ENCODE measurements around the gene SLC26A11.
"Not testable (repeated sequence)": the region's sequence is repeated elsewhere in the genome, so short reads cannot be mapped to it uniquely, and the experiment has no call there.

The SLC26A11 gene

DNA sequence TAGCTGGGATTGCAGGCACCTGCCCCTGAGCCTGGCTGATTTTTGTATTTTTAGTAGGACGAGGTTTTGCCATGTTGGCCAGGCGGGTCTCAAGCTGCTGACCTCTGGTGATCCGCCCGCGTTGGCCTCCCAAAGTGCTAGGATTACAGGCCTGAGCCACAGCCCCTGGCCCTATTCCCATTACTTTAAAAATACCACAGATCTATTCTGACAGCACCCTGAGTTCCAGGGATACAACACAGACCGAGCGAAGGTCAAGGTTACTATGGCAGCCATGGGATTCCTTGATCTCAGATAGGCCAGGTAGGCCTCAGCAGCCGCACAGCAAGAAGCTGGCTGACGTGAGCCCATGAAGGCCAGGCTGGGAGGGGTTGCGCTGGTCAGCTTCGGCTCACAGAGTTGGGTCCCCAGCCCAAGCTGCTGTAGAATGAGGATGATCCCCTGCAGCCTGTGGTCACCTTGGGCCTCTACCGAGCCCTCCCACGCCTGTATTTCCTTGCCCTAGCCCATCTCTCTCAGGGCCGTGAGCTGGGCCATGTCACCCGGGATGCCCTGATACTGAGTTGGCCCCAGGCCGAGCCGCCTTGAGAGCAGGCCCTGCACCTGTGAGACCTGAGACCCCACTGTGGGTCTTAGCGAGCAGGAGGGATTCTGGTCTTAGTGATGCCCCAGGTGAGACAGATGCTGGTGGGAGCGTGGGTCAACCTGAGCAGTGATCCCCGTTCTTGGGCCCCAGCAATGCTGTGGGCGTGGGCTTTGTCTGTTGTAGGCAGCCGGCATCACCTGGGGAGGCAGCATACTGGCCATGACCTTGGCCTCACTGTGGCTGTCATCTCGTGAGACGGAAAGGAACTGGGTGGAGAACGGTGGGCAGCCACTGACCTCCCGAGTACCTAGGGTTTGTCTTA, 23.6 kb downstream of the SLC26A11 start:
- no peak for DNase-seq (ENCODE audit: low spot score)

DNA sequence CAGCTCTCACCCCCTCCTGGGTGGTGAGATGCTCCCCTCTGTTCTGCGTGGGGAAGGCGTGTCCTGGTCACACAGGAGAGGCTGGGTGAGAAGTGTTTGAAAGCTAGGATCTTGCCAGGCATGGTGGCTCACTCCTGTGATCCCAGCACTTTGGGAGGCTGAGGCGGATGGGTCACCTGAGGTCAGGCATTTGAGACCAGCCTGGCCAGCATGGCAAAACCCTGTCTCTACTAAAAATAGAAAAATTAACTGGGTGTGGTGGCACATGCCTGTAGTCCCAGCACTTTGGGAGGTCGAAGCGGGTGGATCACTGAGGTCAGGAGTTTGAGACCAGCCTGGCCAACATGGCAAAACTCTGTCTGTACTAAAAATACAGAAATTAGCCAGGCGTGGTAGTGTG, 24.2 kb downstream of the SLC26A11 start:
- DNase-seq (ENCODE audit: low spot score): not testable (repeated sequence)

DNA sequence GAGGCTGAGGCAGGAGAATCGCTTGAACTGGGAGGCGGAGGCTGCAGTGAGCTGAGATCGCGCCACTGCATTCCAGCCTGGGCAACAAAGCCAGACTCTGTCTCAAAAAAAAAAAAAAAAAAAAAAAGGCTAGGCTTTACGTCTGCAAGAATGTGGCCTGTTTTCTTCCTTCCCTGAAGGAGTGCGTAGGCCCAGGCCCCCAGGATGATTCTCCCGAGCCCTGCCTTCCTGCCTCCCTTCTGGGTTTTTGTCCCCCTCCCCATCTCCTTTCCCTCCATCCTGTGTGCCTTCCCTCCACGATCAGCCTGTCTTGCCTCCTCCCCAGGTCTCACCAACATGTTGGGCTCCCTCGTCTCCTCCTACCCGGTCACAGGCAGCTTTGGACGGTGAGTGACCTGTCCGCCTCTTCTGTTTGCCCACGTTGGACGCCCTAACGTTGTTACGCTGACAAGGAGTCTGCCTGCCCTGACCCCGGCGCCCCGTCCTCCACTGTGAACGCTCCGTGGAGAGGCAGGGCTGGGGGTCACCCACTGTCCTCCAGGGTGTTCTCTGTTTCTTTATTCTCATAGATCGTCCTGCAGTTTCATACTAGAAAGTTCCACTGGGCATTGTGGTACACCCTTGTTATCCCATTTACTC, 24.8 kb downstream of the SLC26A11 start:
- DNase-seq (ENCODE audit: low spot score): no peak

GRCh38 chr17:80245566-80246265, 25.5 kb downstream of the SLC26A11 start:
- no peak for DNase-seq (ENCODE audit: low spot score)

GRCh38 chr17:80246266-80246681, 26.0 kb downstream of the SLC26A11 start:
- no peak for DNase-seq (ENCODE audit: low spot score)

- no peak for DNase-seq (ENCODE audit: low spot score)
Observed at GRCh38 chr17:80246726-80247125, 26.5 kb downstream of the SLC26A11 start.

GRCh38 chr17:80247561-80247960, 27.3 kb downstream of the SLC26A11 start:
- no peak for DNase-seq (ENCODE audit: low spot score)

DNA sequence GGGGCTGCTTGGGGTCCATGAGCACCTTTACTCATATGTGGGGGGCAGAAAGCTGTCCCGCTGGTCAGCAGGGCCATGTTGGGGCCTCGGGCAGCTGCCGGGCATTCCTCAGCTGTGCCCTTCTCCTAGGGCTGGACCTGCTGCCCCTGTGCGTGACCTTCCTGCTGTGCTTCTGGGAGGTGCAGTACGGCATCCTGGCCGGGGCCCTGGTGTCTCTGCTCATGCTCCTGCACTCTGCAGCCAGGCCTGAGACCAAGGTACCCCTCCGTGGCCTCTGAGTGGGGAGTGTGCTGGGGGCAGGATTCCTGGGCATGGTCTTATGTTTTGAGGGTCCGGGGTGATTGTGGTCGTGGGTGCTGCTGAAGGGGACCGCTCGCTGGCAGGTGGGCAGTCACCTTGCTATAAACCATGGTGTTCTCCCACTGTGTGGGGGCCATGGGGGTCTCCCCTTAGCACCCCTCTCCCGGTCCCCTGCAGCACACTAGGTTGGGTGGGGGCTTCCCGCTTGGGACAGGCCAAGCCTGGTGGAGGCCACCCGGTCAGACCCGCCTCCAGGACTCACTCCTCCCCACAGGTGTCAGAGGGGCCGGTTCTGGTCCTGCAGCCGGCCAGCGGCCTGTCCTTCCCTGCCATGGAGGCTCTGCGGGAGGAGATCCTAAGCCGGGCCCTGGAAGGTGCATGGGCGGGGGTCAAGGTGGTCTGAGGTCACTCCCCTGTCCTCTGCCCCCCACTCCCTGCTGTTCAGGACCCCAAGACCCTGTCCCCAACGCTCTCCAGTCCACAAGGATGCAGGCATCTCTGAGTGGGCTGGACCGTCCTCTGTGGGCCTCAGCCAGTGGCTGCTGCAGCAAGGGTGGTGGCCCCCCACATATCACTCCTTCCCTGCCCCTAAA, 28.0 kb downstream of the SLC26A11 start:
- DNase-seq (ENCODE audit: low spot score): no peak

DNA sequence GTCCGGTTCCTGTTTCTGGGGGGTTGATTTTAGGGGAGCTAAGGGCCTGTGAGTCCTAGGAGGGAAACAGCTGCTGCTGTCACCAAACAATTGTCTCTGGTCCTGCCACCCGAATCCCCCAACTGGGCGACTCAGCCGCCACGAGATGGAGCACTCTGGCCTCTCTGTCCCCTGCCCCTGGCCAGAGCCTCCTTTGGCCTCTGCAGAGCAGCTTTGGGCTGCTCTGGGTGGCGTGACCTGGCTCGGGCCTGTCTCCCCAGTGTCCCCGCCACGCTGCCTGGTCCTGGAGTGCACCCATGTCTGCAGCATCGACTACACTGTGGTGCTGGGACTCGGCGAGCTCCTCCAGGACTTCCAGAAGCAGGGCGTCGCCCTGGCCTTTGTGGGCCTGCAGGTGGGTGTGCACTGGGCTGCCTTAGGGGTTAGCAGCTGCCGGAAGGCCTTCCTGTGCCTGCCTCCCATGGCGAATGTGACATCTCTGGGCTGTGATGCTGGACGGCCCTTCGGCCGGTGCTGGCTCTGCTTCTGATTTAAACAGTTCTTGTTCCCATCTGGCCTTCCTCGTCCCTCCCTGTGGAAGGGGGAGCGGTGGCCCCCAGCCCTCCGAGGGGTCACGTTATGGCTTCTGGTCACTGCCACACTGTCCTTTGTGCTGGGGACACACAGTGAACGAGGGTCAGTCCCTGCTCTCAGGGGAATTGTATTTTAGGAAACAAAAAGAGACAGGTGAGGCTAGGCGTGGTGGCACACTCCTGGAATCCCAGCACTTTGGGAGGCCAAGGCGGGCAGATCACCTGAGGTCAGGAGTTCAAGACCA, 28.9 kb downstream of the SLC26A11 start:
- DNase-seq (ENCODE audit: low spot score): no peak

DNA sequence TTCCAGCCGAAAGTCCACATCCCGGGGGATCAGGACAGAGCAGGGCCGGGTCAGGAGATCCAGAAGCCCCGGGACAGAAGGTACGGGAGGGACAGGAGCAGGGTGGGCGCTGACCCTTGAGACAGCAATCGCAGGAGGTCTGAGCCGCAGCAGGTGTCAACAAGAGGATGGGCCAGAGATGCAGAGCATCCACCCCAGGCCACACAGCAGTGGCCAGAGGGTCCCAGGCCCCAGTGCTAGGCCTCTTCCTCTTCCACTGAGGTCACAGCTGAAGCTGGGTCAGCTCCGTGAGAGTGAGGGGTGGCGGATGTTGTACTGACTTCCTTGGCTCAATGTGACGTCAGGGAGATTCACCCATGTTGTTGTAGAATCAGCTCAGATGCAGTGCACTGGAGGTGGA, 31.7 kb downstream of the SLC26A11 start:
- no peak for DNase-seq (ENCODE audit: low spot score)

- no peak for DNase-seq (ENCODE audit: low spot score)
Observed at GRCh38 chr17:80252871-80253270, 32.6 kb downstream of the SLC26A11 start.

- DNase-seq (ENCODE audit: low spot score): no peak
Observed at GRCh38 chr17:80253631-80254395, 33.6 kb downstream of the SLC26A11 start.

DNA sequence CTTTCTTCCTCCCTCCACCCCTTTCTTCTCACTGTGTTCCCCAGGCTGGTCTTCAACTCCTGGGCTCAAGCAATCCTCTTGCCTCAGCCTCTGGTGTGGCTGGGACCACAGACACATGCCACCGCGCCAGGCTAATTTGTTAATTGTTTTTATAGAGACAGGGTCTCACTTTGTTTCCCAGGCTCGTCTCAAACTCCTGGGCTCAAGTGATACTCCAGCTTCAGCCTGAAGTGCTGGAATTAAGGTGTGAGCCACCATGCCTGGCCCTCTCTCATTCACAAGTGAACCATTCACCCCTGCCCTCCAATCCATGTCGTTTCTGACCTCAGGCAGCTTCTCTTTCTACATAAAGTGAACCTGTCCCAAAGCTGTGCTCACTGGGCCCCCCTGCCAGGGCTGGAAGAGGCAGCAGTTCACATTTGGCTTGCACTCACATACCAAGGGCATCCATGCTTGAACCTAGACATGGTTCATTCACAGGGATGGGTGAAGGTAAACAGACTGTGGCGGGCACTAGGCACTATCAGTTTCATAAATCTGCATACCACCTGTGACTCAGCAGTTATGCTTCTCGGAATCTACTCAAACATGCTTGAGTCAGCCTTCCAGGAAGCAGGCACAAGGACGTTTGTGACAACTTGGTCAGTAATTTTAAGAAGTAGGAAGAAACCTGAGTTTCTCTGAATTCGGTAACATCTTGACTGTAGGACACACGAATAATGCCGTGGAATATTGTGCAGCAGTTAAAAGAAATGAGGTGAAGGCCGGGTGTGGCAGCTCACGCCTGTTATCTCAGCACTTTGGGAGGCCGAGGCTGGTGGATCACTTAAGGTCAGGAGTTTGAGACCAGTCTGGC, 34.4 kb downstream of the SLC26A11 start:
- DNase-seq (ENCODE audit: low spot score): no peak

DNA sequence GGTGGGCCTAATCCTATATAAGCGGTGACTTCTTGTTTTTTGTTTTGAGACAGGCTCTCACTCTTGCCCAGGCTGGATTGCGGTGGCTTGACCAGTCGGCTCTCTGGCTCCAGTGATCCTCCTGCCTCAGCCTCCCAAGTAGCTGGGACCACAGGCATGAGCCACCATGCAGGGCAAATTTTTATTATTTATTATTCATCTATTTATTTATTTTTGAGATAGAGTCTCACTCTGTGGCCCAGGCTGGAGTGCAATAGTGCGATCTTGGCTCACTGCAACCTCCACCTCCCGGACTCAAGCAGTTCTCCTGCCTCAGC, 35.8 kb downstream of the SLC26A11 start:
- DNase-seq (ENCODE audit: low spot score): no peak

DNA sequence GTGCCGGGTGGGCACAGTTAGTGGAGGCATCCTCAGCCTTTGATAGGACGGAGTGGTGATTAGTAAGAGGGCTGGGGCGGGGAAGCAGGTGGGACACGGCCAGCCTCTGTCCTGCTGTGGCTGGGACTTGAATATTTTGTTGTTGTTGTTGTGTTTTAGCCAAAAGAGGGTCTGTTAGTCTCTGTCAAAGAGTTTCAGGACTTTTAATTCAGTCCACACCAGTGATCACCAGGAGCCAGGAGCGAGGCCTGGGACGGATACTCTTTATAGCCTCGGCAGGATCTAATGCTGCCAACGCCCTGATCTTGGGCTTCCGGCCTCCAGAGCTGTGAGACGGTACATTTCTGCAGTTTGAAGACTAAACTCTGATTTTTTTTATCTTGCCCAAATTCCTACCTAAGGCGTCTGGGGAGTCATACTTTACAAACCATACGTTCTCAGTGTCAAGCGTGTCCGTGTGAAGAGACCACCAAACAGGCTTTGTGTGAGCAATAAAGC, 37.5 kb downstream of the SLC26A11 start:
- no peak for DNase-seq (ENCODE audit: low spot score)

DNA sequence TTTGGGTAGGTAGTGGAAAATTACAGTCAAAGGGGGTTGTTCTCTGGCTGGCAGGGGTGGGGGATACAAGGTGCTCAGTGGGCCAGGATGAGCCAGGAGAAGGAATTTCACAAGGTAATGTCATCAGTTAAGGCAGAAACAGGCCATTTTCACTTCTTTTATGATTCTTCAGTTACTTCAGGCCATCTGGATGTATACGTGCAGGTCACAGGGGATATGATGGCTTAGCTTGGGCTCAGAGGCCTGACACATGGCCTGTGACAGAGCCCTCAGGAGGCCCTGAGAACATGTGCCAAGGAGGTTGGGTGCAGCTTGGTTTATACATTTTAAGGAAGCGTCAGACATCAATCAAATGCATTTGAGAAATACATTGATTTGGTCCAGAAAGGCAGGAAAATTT, 38.1 kb downstream of the SLC26A11 start:
- not testable (repeated sequence) for DNase-seq (ENCODE audit: low spot score)

- no peak for DNase-seq (ENCODE audit: low spot score)
Observed at GRCh38 chr17:80259457-80260068, 39.3 kb downstream of the SLC26A11 start.

DNA sequence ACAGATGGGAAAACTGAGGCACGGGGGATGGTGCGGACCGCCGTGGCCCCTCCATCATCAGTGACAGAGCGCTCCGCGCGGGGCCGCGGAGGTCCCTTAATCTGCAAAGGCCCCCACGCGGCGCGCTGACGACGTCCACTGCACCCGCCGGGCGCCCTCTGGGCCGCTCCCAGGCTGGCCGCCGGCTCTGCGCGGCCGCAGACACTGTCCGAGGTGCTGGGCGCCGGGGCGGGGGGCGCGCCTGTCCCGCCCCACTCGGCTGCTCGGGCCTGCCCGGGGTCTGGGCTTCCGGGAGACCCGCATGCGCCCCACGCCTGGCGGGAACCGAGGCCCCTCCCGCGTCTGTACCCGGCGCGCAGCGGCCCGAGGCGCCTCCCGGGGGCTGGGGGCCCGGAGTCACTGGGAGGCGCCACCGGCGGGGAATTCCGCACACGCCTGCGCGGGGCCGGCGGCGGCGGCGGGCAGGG, 39.9 kb downstream of the SLC26A11 start:
- peak; percentile 77 for DNase-seq (ENCODE audit: low spot score)

DNA sequence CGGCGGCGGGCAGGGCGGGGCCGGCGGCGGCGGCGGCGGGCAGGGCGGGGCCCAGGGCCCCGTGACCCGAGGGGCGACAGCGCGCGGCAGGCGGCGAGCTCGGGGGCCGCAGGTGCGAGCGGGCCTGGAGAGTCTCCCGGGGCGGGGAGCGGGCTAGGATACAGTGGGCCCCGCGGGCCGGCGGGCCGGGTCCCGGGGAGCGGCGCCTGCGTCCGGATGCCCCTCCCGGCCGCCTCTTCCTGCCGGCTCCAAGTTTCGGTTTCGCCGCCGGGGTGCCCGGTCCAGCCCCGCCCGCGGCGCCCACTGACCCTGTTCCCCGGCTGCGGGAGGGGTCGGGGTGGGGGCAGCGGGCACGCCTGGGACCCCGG, 40.5 kb downstream of the SLC26A11 start, which contains the start of gene RNF213:
Gene RNF213 (plus strand): TSS at position 62 of the 368 bp plus-strand sequence. CDS start 2,830 bp downstream, outside the sequence.
- DNase-seq (ENCODE audit: low spot score): no peak
